ENCODE results near the gene SECTM1. TPM values are rescaled to one million over a fixed set of nuclear protein-coding genes. Genes with fewer than 3 reads are reported as not detected.
"Not testable (repeated sequence)": the region's sequence is repeated elsewhere in the genome, so short reads cannot be mapped to it uniquely, and the experiment has no call there.

SECTM1 gene
- total RNA-seq, 1 donor from 2014 or later: 14.6 TPM

DNA sequence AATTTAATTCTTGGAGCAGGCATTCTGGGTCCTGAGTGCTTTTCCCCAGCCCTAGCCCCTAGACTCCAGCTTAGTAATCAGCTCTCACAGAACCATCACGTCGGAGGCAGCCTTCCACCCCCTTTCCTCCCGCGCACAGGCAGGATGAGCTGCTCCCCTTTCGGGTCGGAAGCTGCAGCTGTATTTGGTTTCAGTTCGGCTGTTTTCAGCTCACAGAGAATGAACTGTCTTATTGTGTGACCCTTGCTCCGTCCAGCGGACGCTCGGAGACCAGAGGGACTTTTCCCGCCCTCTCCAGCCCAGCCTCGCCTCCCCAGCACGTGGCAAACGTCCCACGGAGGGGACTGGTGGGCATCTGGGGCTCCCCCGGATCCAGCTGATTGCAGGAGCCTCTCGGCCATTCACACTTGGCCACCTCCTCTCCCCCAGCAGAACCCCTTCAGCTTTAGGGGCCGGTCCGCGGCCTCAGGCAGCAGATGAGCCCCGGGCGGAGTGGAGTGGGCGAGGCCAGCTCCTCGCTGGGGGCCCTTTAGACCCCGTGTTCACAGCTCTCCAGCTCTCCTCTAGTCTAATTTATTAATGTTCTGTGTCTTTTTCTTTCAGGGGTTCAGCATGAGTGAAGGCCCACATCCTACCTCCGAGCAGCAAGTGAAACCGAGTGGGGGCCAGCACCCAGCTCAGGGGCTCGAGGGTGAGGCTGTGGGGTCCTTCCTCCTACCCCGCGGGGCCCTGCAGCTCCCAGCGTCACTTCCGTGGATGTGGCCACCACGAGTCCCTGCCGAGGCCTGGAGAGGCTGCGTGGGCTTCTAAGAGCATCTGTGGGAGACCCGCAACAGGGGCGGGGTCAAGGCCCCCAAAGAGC lies 37.1 kb upstream of the SECTM1 start:
- no peak for DNase-seq (ENCODE audit: low spot score)

DNA sequence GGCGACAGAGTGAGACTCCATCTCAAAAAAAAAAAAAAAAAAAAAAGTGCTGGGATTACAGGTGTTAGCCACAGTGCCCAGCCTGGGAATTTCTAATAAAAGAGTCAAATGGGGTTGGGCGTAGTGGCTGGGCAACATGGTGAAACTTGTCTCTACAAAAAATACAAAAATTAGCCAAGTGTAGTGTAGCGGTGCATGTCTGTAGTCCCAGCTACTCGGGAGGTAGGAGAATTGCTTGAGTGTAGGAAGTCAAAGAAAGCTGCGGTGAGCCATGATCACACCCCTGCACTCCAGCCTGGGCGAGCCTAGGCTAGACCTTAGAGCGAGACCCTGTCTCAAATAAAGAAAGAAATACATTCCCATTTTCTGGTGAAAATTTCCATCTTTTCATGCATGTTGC lies 35.6 kb upstream of the SECTM1 start:
- no peak for DNase-seq (ENCODE audit: low spot score)

DNA sequence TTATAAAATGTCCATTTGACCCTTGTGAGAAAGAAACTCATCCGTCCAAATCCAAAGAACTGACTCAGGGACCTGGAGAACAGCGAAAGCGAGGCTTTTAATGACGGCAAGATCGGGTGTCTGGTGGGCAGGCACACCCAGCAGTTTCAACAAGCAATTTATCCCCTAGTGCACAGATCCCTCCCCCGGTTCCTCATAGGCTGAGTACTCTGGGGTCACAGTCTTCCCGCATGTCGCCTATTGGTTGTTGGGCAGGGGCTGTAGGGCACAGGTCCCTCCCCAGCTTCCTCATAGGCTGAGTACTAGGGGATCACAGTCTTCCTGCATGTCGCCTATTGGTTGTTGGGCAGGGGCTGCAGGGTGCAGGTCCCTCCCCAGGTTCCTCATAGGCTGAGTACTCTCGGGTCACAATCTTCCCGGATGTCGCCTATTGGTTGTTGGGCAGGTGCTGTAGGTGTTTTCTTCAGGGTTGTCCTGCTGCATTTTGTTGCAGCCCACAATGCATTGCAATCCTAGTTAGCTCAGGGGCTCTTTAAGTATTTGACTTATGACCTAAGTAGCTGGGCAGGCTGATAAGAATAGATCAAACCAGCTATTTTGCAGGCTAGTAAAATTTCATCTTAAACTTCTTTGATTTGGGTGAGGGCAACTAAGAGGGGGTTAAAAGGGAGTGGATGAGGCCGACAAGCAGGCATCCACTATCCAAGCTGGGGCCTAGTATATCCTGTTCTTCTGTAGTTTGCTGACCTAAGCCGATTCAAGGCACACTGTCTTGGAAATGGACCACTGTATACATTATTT lies 34.4 kb upstream of the SECTM1 start:
- DNase-seq (ENCODE audit: low spot score): no peak

DNA sequence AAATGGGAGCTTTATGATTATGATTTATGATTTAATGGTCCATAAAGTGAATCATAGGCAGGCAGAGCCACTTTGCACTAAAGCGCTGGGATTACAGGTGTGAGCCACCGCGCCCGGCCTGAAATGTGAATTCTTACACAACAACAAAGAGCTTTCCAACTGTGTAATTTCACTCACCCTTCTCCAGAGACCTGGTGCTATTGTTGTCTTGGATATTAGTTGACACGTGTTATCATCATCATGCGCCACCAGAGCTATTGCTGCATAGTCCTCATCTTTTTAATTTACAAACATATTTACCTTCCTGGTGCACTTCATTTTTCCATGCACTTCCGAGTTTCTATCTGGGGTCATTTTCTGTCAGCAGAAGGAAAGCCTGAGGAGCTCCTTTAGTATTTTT lies 33.2 kb upstream of the SECTM1 start:
- no peak for DNase-seq (ENCODE audit: low spot score)

DNA sequence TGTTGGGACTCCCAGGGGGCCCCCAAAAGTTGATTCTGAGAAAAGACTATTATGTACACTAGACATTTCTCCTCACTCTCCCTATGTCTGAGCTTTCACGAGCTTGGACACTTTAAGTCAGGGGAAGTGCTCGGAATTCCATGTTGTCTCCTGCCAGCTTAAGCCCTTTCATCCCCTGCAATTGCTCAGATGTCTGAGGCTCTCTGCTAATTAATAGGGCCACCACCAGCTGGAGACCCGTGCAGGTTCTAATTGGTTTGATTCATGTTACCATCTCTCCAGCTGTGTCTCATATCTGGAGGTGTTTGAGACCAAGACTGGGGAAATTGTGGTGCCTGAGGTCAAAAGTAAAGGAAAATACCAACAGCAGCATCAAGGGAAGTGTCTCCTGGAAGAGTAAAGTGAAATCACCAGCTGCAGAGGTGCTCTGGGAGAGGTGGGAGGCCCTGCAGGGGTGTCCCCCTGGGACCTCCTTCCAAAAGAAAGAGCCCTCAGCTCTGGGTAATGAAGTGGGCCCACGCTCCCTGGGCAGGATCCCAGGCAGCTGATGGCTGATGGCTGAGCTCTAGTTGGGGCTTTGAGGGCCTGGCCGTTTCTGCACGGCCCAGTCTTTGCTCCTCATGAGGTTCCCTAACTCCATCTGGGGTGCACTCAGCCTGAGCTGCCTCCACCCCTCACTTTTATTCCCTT lies 32.2 kb upstream of the SECTM1 start:
- DNase-seq (ENCODE audit: low spot score): no peak

DNA sequence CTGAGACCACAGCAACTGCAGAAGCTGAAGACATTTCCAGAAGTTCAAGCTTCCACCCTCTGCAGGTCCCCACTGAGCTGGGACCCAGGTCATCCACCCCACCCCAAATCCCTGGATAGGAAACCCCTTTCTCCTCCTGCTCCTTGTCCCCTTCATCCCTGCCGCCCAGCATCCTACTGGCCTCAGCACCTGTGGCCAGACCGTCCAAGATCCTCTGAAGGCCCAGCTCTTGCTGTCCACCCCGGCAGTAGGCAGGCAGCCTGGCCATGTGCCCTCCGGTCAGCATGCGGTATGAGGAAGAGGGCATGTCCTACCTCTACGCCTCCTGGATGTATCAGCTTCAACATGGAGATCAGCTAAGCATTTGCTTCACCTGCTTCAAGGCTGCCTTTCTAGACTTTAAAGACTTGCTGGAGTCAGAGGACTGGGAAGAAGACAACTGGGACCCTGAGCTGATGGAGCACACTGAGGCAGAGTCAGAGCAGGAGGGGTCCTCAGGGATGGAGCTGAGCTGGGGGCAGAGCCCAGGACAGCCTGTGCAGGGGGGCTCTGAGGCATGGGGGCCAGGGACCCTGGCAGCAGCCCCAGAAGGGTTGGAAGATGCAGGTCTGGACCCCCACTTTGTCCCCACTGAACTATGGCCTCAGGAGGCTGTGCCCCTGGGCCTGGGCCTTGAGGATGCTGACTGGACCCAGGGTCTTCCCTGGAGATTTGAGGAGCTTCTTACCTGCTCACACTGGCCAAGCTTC lies 28.5 kb upstream of the SECTM1 start:
- no peak for DNase-seq (ENCODE audit: low spot score)

DNA sequence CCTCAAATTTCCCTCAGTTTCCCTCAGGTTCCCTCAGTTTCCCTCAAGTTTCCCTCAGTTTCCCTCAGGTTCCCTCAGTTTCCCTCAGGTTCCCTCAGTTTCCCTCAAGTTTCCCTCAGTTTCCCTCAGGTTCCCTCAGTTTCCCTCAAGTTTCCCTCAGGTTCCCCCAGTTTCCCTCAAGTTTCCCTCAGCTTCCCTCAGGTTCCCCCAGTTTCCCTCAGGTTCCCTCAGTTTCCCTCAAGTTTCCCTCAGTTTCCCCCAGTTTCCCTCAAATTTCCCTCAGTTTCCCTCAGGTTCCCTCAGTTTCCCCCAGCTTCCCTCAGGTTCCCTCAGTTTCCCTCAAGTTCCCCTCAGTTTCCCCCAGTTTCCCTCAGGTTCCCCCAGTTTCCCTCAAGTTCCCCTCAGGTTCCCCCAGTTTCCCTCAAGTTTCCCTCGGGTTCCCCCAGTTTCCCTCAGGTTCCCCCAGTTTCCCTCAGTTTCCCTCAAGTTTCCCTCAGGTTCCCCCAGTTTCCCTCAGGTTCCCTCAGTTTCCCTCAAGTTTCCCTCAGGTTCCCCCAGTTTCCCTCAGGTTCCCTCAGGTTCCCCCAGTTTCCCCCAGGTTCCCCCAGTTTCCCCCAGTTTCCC lies 26.0 kb upstream of the SECTM1 start:
- DNase-seq (ENCODE audit: low spot score): not testable (repeated sequence)

DNA sequence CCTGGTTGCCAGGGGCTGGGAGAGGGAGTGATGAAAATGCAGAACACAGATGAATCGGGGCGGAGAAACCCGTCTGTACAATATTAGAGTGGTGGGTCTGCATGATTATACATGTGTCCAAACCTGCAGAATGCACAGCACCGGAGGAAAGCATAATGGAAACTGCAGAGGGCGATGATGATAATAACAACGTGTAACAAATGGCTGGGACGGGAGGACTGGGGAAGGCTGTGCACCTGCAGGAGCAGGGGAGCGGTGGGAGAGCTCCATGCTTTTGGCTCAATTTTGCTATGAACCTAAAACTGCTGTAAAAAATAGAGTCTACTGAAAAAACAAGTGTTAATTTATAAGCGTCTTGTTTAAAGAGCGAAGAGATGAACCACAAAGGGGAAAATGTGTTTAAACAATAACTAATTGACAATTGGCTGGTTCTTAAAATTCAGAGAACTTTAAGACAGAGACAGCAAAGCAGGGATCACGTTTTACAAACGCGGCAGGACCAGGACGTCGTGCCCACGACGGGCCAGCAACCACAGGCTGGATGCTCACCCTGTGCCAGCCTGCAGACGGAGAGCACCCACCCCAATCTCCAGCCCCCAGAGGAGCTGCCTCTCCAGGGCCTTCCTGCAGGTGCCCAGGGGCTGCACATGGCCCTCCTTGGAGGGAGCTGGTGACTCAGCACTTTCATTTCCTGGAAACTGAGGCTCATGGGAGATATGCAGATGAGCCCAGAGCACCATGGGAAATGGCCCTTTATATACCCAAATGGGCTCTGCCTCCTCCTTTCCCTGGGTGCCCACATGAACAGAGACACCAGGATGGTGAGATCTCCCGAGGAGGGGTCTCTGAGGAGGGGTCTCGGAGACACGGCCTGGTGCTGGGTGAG lies 25.1 kb upstream of the SECTM1 start, which contains the start of gene TEX19:
TEX19 (plus strand) TSS at position 783 of the 886 bp plus-strand sequence. CDS start 2,904 bp downstream, outside the sequence.
- DNase-seq (ENCODE audit: low spot score): no peak

DNA sequence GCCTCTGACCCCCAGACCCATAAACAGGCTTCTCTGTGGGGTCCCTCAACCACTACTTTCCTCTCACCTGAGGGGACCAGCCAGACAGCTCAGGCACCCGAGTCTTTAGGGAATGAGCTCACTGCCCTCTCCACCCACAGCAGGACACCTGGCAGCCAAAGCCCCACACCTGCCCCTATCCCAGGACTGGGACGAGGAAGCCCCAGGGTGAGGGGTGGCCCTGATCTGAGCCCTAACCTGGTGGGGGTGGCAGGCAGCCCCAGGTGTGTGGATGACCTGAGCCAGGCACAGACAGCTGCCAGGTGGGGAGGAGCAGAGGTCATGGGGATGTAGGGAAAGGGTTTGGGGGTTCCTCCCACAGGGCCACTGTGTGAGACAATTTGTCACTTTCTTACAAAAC lies 23.8 kb upstream of the SECTM1 start:
- no peak for DNase-seq (ENCODE audit: low spot score)

DNA sequence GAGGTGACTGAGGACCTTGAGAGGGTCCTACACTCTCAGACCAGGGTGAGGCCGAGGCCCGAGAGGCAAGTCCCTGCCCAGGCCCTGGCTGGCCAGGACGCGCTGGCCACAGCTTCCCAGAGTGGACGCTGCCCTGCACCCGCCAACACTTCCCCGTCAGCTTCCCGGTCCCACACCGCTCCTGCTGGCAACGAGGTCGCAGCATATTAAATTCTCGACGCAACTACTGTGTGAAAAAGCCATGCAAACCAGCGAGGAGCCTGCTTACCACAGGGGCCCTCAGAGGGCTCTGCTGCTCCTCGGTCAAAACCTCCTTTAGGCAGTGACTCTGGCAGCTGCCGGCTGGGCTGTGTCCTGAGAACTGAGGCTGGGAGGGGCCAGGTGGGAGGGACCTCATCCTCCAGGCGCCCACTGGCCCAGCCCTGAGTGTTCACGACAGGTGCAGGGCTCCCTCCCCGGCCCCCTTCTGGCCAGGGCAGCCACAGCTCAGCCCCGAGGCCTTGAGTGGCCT lies 23.3 kb upstream of the SECTM1 start:
- DNase-seq (ENCODE audit: low spot score): no peak

DNA sequence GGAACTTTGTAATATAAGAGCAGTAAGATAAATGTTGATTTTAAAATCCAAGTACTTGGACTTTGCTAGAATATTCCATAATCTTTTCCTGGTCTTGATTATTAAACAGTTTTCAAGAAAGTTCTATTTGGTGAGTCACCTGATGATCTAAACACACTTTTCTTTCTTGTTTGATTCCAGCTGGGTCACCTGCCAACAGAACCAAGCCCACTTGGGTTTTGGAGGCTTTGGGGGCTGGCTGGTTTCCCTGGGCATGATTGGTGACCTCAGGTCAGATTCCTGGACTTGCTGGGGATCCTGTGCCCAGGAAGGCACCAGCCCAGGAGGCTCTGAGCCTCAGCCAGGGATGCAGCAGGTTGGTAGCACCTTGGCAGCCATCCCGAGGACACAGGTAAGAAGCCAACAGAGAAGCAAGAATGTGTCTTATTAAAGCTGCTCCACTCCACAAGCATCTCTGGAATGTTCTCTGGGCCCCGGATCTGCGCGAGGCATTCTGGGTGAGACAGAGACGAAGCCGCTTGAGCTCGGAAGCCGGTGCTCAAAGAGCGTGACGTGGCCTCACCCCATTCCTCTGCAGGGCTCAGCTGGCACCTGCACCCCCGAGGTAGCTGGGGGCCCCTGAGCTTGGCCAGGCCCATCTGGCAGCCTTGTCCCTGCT lies 22.3 kb upstream of the SECTM1 start:
- DNase-seq (ENCODE audit: low spot score): no peak

DNA sequence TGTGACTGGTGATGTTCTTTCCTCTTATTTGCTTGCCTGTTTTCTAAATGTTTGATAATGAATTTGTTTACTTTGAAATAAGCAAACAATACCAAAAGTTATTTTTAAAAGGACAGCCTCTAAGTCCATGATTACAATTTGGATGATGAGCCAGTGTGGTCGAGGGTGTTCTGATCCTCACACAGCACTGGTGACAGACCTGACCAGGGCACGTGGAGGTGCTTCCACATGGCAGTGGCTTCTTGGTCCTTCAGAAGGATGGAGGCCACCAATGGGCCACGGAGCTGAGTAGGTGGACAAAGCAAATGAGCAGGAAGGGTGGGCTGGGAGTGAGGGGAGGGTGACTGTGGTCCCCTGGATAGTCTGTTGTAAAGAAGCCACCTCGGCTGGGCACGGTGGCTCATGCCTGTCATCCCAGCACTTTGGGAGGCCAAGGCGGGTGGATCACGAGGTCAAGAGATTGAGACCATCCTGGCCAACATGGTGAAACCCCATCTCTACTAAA lies 21.3 kb upstream of the SECTM1 start:
- no peak for DNase-seq (ENCODE audit: low spot score)

DNA sequence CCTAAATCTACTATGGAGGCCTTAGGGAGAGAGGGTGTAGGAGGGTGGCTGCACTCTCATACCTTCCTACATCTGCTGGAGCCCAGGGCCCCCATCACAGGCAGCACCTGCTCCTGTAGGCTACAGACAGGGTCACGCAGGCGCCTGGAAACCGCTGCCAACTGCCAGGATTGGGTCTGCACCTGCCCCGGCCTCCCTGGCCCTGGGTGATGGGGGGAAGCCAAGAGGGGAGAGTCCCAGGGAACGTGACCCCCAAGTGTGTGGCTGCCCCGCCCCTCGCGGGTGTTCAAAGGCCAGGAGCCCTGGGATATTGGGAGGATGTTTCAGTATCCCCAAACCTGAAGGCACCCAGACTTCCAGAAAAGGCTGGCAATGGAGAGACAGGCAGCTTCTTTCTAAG lies 19.9 kb upstream of the SECTM1 start:
- no peak for DNase-seq (ENCODE audit: low spot score)

DNA sequence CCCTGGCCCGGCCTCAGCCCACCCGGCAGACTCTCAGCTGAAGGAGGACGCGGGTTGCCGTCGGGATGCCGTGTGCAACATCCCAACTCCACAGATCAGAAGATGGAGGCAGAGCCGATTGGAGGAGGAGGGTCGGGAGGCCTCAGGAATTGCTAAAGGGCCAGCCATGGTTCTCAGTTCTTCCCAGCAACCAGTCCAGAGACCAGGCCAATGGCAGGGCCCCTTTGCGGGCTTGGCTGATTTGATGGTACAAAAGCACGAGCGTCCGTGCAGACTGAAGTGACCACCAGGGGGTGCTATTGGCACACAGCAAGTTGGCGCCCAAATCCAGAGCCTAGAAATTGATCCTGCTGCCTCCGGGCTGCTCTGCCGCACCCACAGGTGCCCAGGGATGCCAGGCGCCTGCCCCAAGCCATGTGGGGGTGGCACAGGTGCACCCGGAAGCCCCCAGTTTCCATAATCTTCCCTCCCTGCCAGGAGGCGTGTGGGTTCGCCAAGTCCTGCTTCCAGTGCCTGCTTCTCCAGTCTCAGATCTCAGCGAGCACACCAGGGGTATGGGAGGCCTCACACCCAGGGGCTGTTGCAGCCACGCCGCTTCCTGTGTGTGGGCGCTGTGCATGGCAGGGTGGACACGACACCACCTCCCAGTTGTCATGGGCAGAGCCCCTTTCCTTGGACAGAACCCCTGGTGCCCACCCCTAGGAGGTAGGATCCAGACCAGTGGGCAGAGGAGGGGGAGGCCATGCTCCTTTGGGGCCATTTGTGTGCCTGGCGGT lies 18.3 kb upstream of the SECTM1 start:
- DNase-seq (ENCODE audit: low spot score): no peak

DNA sequence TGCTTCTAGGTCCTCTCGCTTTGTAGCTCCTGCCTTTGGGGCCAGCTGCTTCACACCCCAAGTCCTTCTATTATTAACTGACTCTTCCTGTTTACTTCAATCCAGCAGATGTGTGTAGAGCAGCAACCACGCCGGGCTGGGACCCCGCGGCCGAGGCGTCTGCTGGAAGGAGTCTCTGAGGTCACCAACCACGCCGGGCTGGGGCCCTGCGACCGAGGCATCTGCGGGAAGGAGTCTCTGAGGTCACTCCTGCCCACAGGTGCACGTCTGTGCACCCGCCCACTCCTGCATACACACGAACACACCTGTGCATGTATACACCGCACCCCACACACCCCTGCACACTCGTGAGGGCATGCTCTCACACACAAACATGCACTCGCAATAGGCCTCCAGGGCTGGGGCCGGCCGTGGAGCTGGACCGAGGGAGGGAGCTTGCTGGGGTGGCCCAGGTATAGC lies 17.7 kb upstream of the SECTM1 start:
- no peak for DNase-seq (ENCODE audit: low spot score)

DNA sequence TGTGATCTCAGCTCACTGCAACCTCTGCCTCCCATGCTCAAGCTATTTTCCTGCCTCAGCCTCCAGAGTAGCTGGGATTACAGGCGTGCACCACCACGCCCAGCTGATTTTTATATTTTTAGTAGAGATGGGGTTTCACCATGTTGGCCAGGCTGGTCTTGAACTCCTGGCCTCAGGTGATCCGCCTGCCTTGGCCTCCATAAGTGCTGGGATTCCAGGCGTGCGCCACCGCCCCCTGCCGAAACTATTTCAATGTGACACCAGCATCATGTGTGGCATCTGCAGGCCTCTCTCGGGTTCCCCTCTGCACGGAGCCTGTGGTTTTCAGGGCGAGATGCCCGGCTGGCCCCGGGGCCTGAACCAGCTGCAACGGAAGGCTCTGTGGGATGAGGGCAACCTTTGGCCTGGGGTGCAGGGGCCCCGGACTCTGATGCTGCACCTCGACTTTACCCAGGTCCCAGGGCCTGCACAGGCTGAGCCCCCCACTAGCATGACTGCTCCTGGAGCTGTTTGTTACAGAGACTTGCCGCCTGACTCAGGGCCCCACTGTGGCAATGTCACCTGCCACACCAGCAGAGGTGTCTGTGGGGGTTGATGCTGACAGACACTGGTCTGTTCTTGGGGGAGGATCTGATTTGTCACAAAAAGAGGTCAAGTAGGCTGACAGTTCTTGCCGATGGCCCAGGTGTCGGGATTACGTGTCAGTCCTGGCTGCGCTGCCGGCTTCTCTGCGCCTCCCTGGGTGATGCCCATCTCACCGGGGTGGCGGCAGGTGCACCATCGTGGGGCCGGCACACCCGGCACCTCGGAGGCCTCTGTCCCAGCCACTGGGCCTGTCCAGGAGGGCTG lies 16.8 kb upstream of the SECTM1 start:
- DNase-seq (ENCODE audit: low spot score): no peak

DNA sequence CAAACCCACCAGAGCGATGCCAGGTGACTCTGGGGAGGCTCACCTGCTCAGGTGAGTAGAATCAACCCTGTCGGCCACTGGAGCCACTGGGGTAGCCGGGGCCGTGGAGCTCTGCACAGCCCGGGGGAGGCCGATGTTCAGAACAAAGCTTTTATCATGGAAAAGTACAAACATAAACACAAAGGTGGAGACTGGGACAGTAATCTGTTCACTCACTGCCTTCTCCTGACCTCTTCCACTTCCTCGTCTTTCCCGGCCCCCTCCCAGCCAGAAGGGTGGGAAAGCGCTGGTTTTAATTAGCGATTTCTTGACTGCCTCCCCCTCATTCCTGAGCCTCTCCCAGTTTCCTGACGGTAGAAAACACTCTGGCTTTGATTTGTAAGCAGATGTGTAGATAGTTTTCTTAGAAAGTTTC lies 15.7 kb upstream of the SECTM1 start:
- no peak for DNase-seq (ENCODE audit: low spot score)

Measured in mesenteric fat pad (tissue), 1 donor.